Measurements from ENCODE around the gene CENPF. TPM values are rescaled to one million over a fixed set of nuclear protein-coding genes. Genes with fewer than 3 reads are reported as not detected.

Gene CENPF
- total and polyA plus RNA-seq, 2 donors from 2014 or later: 0.39 to 3.3 TPM

DNA sequence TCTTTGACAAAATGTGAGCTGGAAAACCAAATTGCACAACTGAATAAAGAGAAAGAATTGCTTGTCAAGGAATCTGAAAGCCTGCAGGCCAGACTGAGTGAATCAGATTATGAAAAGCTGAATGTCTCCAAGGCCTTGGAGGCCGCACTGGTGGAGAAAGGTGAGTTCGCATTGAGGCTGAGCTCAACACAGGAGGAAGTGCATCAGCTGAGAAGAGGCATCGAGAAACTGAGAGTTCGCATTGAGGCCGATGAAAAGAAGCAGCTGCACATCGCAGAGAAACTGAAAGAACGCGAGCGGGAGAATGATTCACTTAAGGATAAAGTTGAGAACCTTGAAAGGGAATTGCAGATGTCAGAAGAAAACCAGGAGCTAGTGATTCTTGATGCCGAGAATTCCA is 42.7 kb downstream of the CENPF start:
- DNase-seq (no peak), FAIRE-seq (no peak)
- Histone ChIP-seq H3K9ac (ENCODE audit: low read length in 3 of 3) (no peak overlapping the region), H3K4me1 (ENCODE audit: control insufficient read depth in 2 of 3, insufficient read depth in 2 of 3, low read depth in 1 of 3, low read length in 3 of 3) (no peaks in the 10 kb centered on the region), H3K27me3 (ENCODE audit: control insufficient read depth, insufficient read depth, low read length) (no peaks in the 10 kb centered on the region), H3K9me3 (ENCODE audit: control insufficient read depth in 2 of 3, insufficient read depth in 1 of 3, low read length in 3 of 3) (no peaks in the 10 kb centered on the region), H3K27ac (ENCODE audit: low read depth in 2 of 2, low read length in 2 of 2) (no peak overlapping the region), H3K36me3 (ENCODE audit: control insufficient read depth in 2 of 3, insufficient read depth in 3 of 3, low read length in 3 of 3) (no peaks in the 10 kb centered on the region), H3K4me3 (ENCODE audit: low read length in 3 of 3) (no peak overlapping the region)
- TF ChIP-seq, protein P1, sequence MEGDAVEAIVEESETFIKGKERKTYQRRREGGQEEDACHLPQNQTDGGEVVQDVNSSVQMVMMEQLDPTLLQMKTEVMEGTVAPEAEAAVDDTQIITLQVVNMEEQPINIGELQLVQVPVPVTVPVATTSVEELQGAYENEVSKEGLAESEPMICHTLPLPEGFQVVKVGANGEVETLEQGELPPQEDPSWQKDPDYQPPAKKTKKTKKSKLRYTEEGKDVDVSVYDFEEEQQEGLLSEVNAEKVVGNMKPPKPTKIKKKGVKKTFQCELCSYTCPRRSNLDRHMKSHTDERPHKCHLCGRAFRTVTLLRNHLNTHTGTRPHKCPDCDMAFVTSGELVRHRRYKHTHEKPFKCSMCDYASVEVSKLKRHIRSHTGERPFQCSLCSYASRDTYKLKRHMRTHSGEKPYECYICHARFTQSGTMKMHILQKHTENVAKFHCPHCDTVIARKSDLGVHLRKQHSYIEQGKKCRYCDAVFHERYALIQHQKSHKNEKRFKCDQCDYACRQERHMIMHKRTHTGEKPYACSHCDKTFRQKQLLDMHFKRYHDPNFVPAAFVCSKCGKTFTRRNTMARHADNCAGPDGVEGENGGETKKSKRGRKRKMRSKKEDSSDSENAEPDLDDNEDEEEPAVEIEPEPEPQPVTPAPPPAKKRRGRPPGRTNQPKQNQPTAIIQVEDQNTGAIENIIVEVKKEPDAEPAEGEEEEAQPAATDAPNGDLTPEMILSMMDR (IDR thresholded peaks at IDR 0.05; ENCODE audit: borderline replicate concordance, extremely low read depth, insufficient read depth): no peak
- intact Hi-C loops (cut with DNase I): no loop called here

DNA sequence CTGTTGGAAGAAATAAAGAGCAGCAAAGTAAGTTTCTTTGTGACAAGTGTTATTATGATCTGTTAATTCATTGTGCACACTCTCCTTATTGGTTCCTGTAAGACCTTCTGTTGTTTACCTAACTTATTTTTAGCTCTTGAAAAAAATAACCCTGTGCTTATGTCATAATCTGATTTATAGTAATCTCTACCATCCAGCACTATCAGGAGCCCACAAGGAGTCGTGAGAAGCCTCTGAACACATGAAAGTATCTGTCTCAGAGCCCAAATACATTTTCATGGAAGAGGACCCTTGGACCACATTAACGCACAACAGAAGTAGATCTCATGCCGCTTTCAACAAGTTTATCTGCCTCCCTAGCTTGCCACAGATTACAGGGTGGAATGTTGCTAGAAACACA is 45.8 kb downstream of the CENPF start:
- H3K9me3 ChIP-seq (ENCODE audit: control insufficient read depth in 2 of 3, insufficient read depth in 1 of 3, low read length in 3 of 3): no peaks in the 10 kb centered on the region
- no peak overlapping the region for H3K9ac ChIP-seq (ENCODE audit: low read length in 3 of 3)
- no peaks in the 10 kb centered on the region for H3K4me1 ChIP-seq (ENCODE audit: control insufficient read depth in 2 of 3, insufficient read depth in 2 of 3, low read depth in 1 of 3, low read length in 3 of 3)
- no peak for DNase-seq
- H3K27me3 ChIP-seq (ENCODE audit: control insufficient read depth, insufficient read depth, low read length): no peaks in the 10 kb centered on the region
- TF ChIP-seq, protein P1 (IDR thresholded peaks at IDR 0.05; ENCODE audit: borderline replicate concordance, extremely low read depth, insufficient read depth): no peak
- no peak overlapping the region for H3K27ac ChIP-seq (ENCODE audit: low read depth in 2 of 2, low read length in 2 of 2)
- intact Hi-C loops (cut with DNase I): no loop called here
- no peaks in the 10 kb centered on the region for H3K36me3 ChIP-seq (ENCODE audit: control insufficient read depth in 2 of 3, insufficient read depth in 3 of 3, low read length in 3 of 3)
- H3K4me3 ChIP-seq (ENCODE audit: low read length in 3 of 3): no peak overlapping the region
- FAIRE-seq: no peak

DNA sequence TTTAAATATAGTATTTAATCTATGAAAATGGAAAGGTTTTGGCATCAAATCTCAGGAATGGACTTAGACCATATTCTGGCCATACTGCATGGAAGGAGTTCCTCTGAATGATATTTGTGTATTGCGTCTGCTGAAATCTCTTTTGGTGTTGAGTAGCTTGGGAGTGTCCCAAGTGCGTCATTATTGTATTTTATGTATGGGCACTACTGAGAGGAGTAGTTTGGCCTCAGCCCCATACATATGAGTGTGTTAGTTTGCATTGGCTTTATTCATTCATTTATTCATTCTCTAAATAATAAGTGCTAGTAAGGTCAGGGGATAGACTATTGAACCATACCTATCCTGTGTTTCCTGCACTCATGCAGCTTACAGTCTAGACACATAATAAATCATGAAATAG is 46.6 kb downstream of the CENPF start:
- Histone ChIP-seq H3K4me1 (ENCODE audit: control insufficient read depth in 2 of 3, insufficient read depth in 2 of 3, low read depth in 1 of 3, low read length in 3 of 3) (no peaks in the 10 kb centered on the region), H3K27ac (ENCODE audit: low read depth in 2 of 2, low read length in 2 of 2) (no peak overlapping the region), H3K4me3 (ENCODE audit: low read length in 3 of 3) (no peak overlapping the region), H3K27me3 (ENCODE audit: control insufficient read depth, insufficient read depth, low read length) (no peaks in the 10 kb centered on the region), H3K9me3 (ENCODE audit: control insufficient read depth in 2 of 3, insufficient read depth in 1 of 3, low read length in 3 of 3) (no peaks in the 10 kb centered on the region), H3K36me3 (ENCODE audit: control insufficient read depth in 2 of 3, insufficient read depth in 3 of 3, low read length in 3 of 3) (no peaks in the 10 kb centered on the region), H3K9ac (ENCODE audit: low read length in 3 of 3) (no peak overlapping the region)
- no peak for DNase-seq
- FAIRE-seq: no peak
- TF ChIP-seq, protein P1 (IDR thresholded peaks at IDR 0.05; ENCODE audit: borderline replicate concordance, extremely low read depth, insufficient read depth): no peak
- intact Hi-C loops (cut with DNase I): no loop called here

DNA sequence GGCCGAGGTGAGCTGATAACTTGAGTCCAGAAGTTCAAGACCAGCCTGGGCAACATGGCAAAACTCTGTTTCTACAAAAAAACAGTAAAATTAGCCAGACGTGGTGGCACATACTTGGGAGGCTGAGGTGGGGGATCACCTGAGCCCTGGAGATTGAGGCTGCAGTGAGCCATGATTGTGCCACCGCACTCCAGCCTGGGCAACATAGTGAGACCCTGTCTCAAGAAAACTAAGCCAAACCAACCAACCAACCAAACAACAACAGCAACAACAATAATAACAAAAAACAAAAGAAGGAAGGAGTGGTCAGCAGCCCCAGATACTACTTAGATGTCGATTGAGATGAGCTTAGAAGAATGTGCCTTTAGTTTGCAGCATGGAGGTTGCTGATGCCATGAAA is 47.7 kb downstream of the CENPF start:
- intact Hi-C loops (cut with DNase I): no loop called here
- TF ChIP-seq, protein P1 (IDR thresholded peaks at IDR 0.05; ENCODE audit: borderline replicate concordance, extremely low read depth, insufficient read depth): no peak
- H3K9ac ChIP-seq (ENCODE audit: low read length in 3 of 3): no peak overlapping the region
- no peaks in the 10 kb centered on the region for H3K27me3 ChIP-seq (ENCODE audit: control insufficient read depth, insufficient read depth, low read length)
- DNase-seq: no peak
- H3K27ac ChIP-seq (ENCODE audit: low read depth in 2 of 2, low read length in 2 of 2): no peak overlapping the region
- H3K36me3 ChIP-seq (ENCODE audit: control insufficient read depth in 2 of 3, insufficient read depth in 3 of 3, low read length in 3 of 3): no peaks in the 10 kb centered on the region
- FAIRE-seq: no peak
- H3K4me1 ChIP-seq (ENCODE audit: control insufficient read depth in 2 of 3, insufficient read depth in 2 of 3, low read depth in 1 of 3, low read length in 3 of 3): no peaks in the 10 kb centered on the region
- H3K4me3 ChIP-seq (ENCODE audit: low read length in 3 of 3): no peak overlapping the region
- H3K9me3 ChIP-seq (ENCODE audit: control insufficient read depth in 2 of 3, insufficient read depth in 1 of 3, low read length in 3 of 3): no peaks in the 10 kb centered on the region

Data from kidney (tissue), 14 donors.